Measurements from ENCODE around the gene KCNIP3.

KCNIP3 gene

GRCh38 chr2:95314964-95315611 is 17.9 kb downstream of the KCNIP3 start:
- DNase-seq: no peak

- DNase-seq: no peak
Observed at GRCh38 chr2:95315801-95316411, 18.8 kb downstream of the KCNIP3 start.

GRCh38 chr2:95316466-95317122 is 19.4 kb downstream of the KCNIP3 start:
- no peak for DNase-seq

GRCh38 chr2:95317123-95317500 is 20.0 kb downstream of the KCNIP3 start:
- no peak for DNase-seq

GRCh38 chr2:95317665-95318425 is 20.7 kb downstream of the KCNIP3 start:
- no peak for DNase-seq

GRCh38 chr2:95318431-95319220 is 21.5 kb downstream of the KCNIP3 start:
- DNase-seq: no peak

DNA sequence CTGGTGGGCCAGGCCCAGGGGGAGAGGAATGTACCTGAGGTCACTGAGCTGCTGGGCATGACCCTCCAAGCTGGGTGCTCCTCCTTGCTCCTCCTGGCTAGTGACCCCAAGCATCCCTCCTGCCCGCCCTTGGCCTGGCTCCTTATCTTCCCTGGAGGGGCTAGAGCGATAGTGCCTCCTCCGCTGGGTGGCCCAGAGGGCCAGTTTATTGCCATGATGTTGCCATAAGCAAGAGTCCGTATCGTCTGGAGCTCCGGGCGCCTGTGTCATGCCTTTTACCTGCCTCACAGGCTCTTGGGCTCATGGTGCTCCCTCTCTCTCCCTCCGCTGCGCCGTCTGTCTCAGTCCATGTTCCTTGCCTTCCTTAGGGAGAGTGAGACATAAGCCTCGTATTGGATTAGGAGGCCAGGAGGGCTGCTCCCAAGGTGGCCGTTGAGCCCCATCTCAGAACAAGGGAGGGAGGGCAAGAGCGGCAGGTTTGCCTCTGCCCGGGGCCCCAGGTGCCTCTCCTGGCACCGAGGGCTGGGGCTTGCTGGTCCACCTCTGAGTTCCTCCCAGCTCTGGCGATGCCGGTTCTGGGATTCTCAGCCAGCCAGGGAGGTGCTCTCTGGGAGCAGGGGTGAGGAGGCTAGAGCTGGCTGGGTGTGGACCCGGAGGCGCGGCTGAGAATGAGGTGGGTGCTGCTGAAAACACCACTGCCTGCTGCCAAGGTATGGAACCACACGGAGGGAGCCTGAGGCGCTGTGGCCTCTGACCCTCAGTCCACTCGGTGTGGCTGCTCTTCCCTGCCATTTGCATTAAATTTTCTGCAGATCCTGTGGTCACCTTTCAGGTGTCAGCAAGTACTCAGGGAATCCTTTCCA is 22.6 kb downstream of the KCNIP3 start:
- no peak for DNase-seq

DNA sequence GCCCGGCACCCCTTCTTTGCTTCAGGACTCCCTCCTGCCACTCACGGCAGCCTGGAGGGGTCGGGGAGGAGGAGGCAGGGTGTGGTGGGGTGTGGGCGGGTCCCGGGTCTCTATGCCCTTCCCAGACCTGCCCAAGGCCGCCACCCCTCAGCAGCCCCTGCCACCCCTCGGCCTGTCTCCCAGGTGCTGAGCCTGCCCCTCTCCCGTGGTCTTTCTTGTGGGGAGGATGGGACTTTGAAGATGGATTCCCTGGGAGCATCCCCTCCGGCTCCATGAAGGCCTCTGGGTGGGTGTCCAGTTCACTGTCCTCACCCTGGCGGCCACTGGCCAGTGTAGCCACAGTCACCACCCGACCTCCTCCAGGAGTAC is 23.2 kb downstream of the KCNIP3 start:
- no peak for DNase-seq

GRCh38 chr2:95320986-95321767 is 24.0 kb downstream of the KCNIP3 start:
- DNase-seq: no peak

DNA sequence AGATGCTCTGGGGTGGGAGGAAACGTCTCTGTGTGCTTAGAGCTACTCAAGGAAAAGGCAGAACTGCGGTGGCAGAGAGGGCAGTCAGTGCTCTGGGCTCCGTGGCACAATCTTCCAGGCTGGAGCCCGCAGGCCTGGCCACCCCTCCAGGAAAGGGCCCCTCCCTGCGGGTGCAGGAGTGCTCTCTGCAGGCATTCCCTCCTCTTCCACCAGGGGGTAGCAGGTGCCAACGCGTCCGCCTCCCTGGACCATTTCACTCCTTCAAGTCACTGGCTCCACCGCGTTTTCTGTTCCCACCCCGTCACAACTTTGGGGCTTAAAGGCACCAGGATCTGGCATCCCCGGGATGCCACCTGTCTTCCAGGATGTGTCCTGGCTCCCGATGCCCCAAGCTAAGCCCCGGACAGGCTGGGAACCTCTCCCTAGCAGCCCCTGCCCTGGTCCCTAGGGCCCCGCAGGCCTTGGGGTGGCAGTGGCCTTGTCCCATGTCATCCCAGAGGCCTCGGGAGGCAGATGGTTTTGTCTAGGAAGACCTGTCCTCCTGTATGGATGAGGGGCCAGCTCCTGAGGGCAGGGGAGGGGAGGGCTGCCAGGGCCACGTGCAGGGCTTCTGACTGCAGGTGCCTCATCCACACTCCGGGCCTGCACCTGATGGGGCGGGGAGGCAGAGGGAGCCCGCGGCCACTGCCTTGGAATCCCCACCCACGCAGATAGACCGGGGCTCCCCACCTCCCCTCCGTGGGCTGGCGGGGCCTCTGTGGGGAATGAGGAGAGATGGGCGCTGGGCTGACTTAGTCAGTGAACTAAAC is 26.4 kb downstream of the KCNIP3 start:
- DNase-seq: no peak

DNA sequence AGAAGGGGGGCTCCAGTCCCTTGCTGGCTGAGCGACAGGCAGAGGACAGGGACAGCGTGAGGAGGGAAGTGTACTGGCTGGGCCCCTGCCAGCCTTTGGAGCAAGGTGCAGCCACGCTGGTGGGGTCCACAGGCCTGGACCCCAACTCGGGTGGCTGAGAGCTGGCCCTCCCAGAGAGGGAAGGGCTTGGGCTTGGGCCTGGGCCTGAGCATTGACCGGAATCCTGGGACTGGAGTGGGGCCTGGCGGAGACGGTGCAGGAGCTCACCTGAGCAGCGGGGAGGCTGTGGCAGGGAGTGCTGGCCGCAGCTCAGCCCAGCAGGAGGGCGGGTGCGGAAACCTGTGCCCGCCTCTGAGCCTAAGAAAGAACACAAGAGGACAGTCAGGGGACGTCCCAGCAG is 27.9 kb downstream of the KCNIP3 start:
- DNase-seq: no peak

DNA sequence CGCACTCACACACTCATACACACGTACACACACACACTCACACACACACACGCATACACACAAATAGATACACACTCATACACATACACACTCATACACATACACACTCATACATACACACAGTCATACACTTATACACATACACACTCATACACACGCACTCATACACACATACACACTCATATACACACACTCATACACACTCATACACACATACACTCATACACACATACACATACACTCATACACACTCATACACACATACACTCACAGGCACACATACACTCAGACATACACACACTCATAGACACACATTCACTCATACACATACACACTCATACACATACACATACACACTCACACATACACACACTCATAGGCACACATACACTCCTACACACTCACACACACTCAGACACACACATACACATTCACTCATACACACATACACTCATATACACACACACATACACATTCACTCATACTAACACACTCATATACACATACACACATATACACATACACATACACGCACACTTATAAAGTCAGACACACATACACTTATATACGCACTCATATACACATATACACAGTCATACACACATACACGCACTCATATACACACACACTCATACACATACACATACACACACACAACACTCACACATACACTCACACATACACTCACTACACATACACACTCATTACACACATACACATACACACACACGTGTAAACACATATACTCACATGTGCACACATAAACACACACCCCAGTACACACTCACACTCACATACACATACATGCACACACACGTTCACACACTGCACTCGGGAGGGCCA is 28.7 kb downstream of the KCNIP3 start:
- DNase-seq: no peak

- DNase-seq: no peak
Observed at GRCh38 chr2:95326433-95327140, 29.4 kb downstream of the KCNIP3 start.

DNA sequence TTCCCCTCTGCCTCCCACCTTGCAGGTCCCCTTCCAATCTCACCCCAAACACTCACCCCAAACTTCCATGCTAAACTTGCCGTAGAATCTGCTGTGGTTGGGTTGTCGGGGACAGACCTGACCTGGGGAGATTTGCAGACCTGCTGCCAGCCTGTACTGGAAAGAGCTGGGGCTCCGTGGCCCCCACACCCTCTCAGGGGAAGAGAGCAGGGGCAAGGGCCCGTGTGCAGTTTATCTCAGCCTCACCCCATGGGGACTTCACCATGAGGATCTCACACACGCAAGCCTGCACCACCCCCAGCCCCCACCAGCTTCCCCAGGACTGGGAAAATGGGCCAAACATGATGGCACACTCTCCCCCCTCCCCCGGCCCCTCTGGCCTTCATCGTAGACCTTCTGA is 30.7 kb downstream of the KCNIP3 start:
- no peak for DNase-seq

- no peak for DNase-seq
Observed at GRCh38 chr2:95328358-95329125, 31.4 kb downstream of the KCNIP3 start.

DNA sequence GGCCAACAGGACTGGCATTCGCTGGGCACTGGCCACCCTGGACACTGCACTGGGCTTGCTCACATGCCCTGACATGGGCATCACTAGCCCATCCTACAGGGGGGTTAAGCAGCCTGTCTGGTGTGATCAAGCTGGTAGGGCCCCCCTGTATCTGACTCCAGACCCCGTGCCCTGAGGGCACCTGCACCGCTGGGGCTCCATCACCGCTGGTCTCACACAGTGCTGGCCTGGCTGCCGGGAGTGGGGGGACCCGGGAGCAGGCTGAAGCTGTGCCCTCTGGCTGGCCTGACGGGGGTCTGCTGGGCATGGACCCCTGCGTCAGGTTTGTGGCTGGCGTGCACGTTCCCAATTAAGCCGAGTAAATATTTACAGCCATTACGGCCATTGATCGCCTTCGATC is 32.3 kb downstream of the KCNIP3 start:
- no peak for DNase-seq

DNA sequence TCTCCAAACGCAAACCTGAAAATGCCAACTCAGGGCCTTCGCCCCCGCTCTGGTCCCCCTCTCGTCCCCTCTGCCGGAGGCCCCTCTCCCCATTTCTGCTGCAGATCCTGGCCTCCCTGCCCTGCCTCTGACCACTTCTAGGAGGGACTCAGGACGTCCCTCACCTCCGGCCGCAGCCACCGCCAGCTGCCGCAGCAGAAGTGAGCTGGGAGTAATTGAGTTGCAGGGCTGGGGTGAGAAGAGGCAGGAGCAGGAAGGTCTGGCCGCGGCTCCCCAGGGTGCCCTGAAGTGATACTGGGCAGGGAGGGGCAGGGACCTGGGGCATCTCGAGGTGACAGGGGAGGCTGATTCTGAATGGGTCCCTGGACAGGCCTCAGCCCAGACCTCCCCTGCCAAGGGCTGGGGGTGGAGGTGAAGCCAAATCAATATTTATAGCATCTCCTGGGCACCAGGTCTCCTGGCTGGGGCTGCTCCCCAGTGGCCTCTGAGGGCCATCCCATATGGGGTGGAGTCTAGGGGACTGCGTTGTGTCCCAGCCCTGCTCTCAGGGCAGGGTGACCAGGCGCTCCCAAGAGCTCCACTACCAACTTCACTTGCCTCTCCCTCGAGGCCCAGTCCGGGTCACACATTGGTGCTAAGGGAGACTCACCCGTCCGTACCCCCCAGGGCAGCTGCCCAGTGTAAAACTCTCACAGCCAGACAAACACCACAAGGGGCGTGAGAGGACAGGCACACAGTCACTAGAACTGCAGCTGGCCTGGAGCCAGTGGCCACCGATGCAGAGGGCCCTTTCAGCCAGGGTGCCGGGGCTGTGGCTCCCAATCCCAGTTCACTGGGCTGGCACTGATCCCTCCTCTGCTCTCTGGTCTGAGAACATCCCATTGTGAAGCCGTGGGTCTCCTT is 33.0 kb downstream of the KCNIP3 start:
- no peak for DNase-seq
